ENCODE data around the gene AP4M1.

AP4M1 gene

GRCh38 chr7:100100420-100101015, 925 bp upstream of the AP4M1 start (continued):
- peak; percentile 95 for TF ChIP-seq ZBTB11 (tag by site-specific recombination; conservative IDR thresholded peaks at IDR 0.05; ENCODE audit: low read depth)
- TF ChIP-seq ZNF513 (tag by site-specific recombination; IDR thresholded peaks at IDR 0.05), result no peak
- no peak for TF ChIP-seq ZNF140 (tag by site-specific recombination; IDR thresholded peaks at IDR 0.05)
- no peak for TF ChIP-seq ZNF544 (tag by site-specific recombination; IDR thresholded peaks at IDR 0.05)
- TF ChIP-seq ZNF292 (tag by site-specific recombination; IDR thresholded peaks at IDR 0.05; ENCODE audit: borderline replicate concordance, low read depth), result no peak
- TF ChIP-seq ZNF707 (tag by site-specific recombination; IDR thresholded peaks at IDR 0.05), result no peak
- peak; percentile 76; the same call in 1 of the 2 replicates for TF ChIP-seq INSM2 (tag by site-specific recombination; IDR thresholded peaks at IDR 0.05)
- TF ChIP-seq, protein P1, sequence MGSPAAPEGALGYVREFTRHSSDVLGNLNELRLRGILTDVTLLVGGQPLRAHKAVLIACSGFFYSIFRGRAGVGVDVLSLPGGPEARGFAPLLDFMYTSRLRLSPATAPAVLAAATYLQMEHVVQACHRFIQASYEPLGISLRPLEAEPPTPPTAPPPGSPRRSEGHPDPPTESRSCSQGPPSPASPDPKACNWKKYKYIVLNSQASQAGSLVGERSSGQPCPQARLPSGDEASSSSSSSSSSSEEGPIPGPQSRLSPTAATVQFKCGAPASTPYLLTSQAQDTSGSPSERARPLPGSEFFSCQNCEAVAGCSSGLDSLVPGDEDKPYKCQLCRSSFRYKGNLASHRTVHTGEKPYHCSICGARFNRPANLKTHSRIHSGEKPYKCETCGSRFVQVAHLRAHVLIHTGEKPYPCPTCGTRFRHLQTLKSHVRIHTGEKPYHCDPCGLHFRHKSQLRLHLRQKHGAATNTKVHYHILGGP (tag by site-specific recombination; IDR thresholded peaks at IDR 0.05), result no peak
- TF ChIP-seq YY2 (tag by site-specific recombination; IDR thresholded peaks at IDR 0.05), result peak; percentile 57; the same call in 1 of the 2 replicates
- TF ChIP-seq SP7 (tag by site-specific recombination; IDR thresholded peaks at IDR 0.05), result peak; percentile 82
- TF ChIP-seq ZFP37 (tag by site-specific recombination; IDR thresholded peaks at IDR 0.05), result no peak; the same call in 1 of the 2 replicates

GRCh38 chr7:100102950-100103840, 1.8 kb downstream of the AP4M1 start:
- ChIA-PET CTCF (interaction anchor here (0.6 to 1.7 kb wide), 5 partner anchors 25 to 85 kb away, joined by 3 to 10 read pairs (median 5); no protein-coding TSS in a partner anchor), POLR2A (interaction anchor here (0.7 to 4.4 kb wide), 6 partner anchors 10 to 1850 kb away, joined by 4 to 115 read pairs (median 35); partner anchors contain the start of genes CNPY4, COPS6, MBLAC1 and TAF6)
- TF ChIP-seq, protein P2, sequence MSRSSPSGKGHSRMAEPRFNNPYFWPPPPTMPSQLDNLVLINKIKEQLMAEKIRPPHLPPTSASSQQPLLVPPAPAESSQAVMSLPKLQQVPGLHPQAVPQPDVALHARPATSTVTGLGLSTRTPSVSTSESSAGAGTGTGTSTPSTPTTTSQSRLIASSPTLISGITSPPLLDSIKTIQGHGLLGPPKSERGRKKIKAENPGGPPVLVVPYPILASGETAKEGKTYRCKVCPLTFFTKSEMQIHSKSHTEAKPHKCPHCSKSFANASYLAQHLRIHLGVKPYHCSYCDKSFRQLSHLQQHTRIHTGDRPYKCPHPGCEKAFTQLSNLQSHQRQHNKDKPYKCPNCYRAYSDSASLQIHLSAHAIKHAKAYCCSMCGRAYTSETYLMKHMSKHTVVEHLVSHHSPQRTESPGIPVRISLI (tag by site-specific recombination; IDR thresholded peaks at IDR 0.05), result 0 out of 2 replicates have a peak, but pooled peaks have one; percentile 23
- TF ChIP-seq, protein P3, sequence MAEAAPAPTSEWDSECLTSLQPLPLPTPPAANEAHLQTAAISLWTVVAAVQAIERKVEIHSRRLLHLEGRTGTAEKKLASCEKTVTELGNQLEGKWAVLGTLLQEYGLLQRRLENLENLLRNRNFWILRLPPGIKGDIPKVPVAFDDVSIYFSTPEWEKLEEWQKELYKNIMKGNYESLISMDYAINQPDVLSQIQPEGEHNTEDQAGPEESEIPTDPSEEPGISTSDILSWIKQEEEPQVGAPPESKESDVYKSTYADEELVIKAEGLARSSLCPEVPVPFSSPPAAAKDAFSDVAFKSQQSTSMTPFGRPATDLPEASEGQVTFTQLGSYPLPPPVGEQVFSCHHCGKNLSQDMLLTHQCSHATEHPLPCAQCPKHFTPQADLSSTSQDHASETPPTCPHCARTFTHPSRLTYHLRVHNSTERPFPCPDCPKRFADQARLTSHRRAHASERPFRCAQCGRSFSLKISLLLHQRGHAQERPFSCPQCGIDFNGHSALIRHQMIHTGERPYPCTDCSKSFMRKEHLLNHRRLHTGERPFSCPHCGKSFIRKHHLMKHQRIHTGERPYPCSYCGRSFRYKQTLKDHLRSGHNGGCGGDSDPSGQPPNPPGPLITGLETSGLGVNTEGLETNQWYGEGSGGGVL (tag by site-specific recombination; IDR thresholded peaks at IDR 0.05), result peak; percentile 39
- TF ChIP-seq ZNF223 (tag by site-specific recombination; IDR thresholded peaks at IDR 0.05) (no peak), ZNF121 (tag by site-specific recombination; IDR thresholded peaks at IDR 0.05) (peak; percentile 87)
- Histone ChIP-seq H3K9me3 (ENCODE audit: control insufficient read depth, insufficient read depth, low read depth, low read length) (no peaks in the 10 kb centered on the region), H3K4me1 (ENCODE audit: control insufficient read depth, insufficient read depth, low read length) (no peaks in the 10 kb centered on the region), H3K27ac (ENCODE audit: extremely low read depth, low read depth, low read length) (peak overlapping the region; percentile 99; the same call in 1 of the 2 replicates), H3K4me3 (ENCODE audit: low read depth, low read length) (no peak overlapping the region), H3K36me3 (ENCODE audit: control insufficient read depth in 2 of 2, insufficient read depth in 1 of 2, low read length in 2 of 2) (peaks cover 25 to 63% of the 10 kb centered on the region in 2 experiments)
